Inferior parietal cortex (tissue), 1 donor: ENCODE data around the gene IMMP2L.

ENCODE experiments used
- DNase-seq: peaks from one replicate; pipeline ENCODE4 v3.0.0-alpha.2; 2016; ENCODE audit errors: extremely low spot score

The IMMP2L gene

GRCh38 chr7:111393011-111393754, 169.1 kb downstream of the IMMP2L start:
- no peak for DNase-seq

- no peak for DNase-seq
These were observed 170.0 kb downstream of the IMMP2L start for GRCh38 chr7:111392294-111392693.

GRCh38 chr7:111390000-111390399, 172.3 kb downstream of the IMMP2L start:
- no peak for DNase-seq

GRCh38 chr7:111388912-111389311, 173.4 kb downstream of the IMMP2L start:
- no peak for DNase-seq

GRCh38 chr7:111388016-111388415, 174.3 kb downstream of the IMMP2L start:
- no peak for DNase-seq

GRCh38 chr7:111384065-111384891, 178.0 kb downstream of the IMMP2L start:
- no peak for DNase-seq

- DNase-seq, result no peak
These were observed 179.2 kb downstream of the IMMP2L start for GRCh38 chr7:111383133-111383532.

GRCh38 chr7:111381590-111381989, 180.7 kb downstream of the IMMP2L start:
- DNase-seq, result no peak

- no peak for DNase-seq
These were observed 181.3 kb downstream of the IMMP2L start for GRCh38 chr7:111380945-111381344.

GRCh38 chr7:111374027-111374426, 188.3 kb downstream of the IMMP2L start:
- no peak for DNase-seq

GRCh38 chr7:111371437-111371836, 190.9 kb downstream of the IMMP2L start:
- no peak for DNase-seq

- no peak for DNase-seq
These were observed 192.3 kb downstream of the IMMP2L start for GRCh38 chr7:111370002-111370401.

GRCh38 chr7:111368381-111369065, 193.8 kb downstream of the IMMP2L start:
- DNase-seq, result no peak

GRCh38 chr7:111364413-111364812, 197.9 kb downstream of the IMMP2L start:
- DNase-seq, result no peak

GRCh38 chr7:111363099-111363498, 199.2 kb downstream of the IMMP2L start:
- DNase-seq, result no peak

GRCh38 chr7:111362506-111363054, 199.7 kb downstream of the IMMP2L start:
- no peak for DNase-seq

- DNase-seq, result no peak
These were observed 203.4 kb downstream of the IMMP2L start for GRCh38 chr7:111358915-111359314.

GRCh38 chr7:111357691-111358090, 204.6 kb downstream of the IMMP2L start:
- DNase-seq, result no peak

GRCh38 chr7:111356941-111357340, 205.4 kb downstream of the IMMP2L start:
- DNase-seq, result no peak

- no peak for DNase-seq
These were observed 210.0 kb downstream of the IMMP2L start for GRCh38 chr7:111352319-111352718.

GRCh38 chr7:111346219-111346618, 216.1 kb downstream of the IMMP2L start:
- DNase-seq, result no peak

GRCh38 chr7:111343017-111343416, 219.3 kb downstream of the IMMP2L start:
- no peak for DNase-seq
